Testis (tissue), 2 donors: ENCODE data around the gene TCF12.

ENCODE experiments used
- CTCF ChIP-seq, 3 experiments: fragments of 450-650 bp in 2 of 3; fragments of 200-600 bp in 1 of 3; sonication (generic) in 1 of 3; IDR thresholded peaks; one replicate each; pipeline ENCODE4 v1.5.1; 2016 to 2019; ENCODE audit warnings: antibody characterized with exemption in 3 of 3, mild to moderate bottlenecking in 2 of 3, moderate library complexity in 1 of 3
- POLR2A ChIP-seq: fragments of 450-650 bp; IDR thresholded peaks from one replicate; pipeline ENCODE4 v1.6.1; 2017; ENCODE audit warnings: antibody characterized with exemption, mild to moderate bottlenecking, moderate library complexity

GRCh38 chr15:57248074-57248473 is 329.6 kb downstream of the TCF12 start:
- TF ChIP-seq CTCF (IDR thresholded peaks at IDR 0.05) (no peak), POLR2A (no peak)
